GM21360 (cell line): ENCODE results near the gene RAB3B.
"Not testable (repeated sequence)": the region's sequence is repeated elsewhere in the genome, so short reads cannot be mapped to it uniquely, and the experiment has no call there.

Experiments
- ATAC-seq: cut with Tn5 transposase; IDR thresholded peaks from one replicate; pipeline ENCODE4 v1.9.1; 2021; ENCODE audit warnings: mild to moderate bottlenecking, moderate library complexity; ENCODE audit not compliant: unreplicated experiment

RAB3B gene

DNA sequence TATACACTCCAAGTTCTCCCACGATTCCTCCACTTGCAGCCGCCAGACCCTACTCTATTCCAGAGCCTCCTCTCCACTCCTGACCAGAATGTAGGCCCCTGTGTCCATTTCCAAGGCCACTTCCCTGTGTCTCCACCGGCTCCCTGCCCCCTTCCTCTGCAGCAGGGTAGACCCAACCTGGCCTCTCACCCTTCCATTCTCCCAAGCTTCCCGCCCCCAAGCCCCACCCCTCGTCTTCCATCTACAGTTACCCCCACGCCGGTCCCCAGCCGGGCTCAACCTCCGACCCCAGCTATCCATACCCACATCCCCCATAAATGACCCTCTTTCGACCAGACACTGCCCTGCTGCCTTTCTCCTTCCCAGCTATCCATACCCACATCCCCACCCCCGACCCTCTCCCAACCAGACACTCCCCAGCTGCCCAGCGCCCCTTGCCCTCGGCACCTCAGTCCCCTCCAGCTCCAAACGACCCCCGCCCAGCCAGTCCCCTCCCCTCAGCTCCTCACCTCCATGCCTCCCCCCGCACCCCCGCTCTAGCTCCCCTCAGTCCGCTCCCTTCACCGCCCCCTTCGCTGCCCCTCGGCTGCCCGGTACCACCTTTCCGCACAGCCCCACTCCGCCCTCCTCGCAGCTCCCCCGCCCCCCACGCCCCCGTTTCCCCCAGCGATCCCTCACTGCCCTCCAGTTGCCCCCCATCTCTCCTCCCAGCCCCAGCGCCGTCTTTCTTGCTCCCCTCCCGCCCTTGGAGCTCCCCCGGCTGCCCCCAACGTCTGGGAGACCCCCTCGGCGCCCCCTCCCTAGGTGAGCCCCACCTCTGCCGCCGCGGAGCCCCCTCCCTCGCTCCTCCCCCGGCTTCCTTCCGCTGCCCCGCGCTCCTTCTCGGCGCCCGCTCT lies 670 bp downstream of the RAB3B start:
- no peak for ATAC-seq

DNA sequence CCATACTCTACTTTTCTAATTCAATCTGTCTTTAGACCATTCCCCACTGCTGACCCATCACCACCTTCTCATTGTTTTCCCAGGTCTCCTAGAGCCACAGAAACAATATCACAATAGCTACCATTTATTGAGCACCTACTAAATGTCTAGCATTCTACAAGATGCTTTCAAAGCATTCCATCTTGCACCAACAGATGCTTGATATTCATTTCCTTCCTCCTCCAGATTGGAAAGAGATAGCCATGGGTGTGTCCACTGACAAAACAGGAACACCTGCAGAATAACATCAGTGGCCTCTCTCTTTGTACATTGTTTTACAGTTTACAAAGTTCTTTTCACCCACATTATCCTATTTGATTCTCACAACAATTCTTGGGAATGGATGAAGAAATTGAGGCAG lies 2.2 kb downstream of the RAB3B start:
- ATAC-seq, result no peak

GRCh38 chr1:51986718-51987117 lies 3.8 kb downstream of the RAB3B start:
- no peak for ATAC-seq

DNA sequence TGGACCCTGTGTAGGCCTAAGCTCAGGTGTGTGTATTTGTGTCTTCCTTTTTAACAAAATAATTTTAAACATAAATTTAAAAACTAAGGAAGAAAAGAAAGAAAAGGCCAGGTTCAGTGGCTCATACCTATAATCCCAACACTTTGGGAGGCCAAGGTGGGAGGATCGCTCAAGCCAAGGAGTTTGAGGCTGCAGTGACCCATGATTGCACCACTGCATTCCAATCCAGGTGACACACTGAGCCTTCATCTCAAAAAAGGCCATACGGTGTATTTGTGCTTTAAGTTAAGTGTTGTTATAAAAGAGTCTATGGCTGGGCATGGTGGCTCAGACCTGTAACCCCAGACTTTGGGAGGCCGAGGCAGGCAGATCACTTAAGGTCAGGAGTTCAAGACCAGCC lies 8.3 kb downstream of the RAB3B start:
- no peak for ATAC-seq

GRCh38 chr1:51981555-51981954 lies 8.9 kb downstream of the RAB3B start:
- ATAC-seq, result no peak

DNA sequence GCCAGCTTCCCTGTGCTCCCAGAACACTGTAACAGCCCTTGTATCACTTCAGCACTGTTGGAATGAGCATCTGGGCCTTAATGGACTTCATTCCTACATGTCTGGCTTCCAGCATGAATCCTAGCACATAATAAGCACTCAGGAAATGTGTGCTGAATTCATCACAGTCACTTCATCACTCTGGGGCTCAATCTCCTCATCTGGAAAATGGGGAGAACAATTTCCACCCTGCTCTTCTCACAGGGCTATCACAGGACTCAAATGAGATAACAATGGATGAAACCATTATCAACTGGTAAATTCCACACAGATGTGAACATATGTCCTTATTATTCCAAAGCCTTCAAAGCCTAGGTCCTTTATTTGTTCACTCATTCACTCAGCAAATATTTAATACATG lies 12.4 kb downstream of the RAB3B start:
- no peak for ATAC-seq

DNA sequence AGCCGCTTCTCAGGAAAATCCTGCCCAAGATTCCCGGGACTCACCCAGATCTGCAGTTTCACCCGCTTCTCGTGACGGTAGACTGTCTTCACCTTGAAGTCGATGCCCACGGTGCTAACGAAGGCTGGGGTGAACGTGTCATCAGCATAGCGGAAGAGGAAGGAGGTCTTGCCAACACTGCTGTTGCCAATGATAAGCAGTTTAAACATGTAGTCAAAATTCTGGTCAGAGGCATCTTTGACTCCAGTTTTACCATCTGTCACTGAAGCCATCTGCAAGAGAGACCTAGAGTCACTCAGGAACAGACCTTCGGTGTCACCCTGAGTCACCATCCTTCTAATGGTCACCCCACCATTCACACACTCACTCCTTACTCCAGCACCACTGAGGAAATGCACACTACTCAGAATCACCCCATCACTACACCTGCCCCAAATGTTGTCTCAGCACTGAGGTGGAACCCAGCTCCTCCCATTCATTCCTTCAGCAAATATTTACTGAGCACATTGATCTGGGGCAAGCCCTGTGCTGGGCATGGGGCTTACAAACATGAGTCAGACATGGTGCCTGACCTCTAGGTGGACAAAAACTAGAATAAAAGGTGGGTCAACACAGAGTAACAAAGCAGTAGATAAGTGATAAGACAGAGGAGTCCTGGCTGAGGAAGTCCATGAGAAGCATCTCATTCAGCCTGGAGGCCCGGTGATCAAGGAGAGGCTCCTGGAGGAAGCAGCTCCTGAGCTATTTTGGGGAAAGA lies 13.5 kb downstream of the RAB3B start:
- ATAC-seq, result no peak

DNA sequence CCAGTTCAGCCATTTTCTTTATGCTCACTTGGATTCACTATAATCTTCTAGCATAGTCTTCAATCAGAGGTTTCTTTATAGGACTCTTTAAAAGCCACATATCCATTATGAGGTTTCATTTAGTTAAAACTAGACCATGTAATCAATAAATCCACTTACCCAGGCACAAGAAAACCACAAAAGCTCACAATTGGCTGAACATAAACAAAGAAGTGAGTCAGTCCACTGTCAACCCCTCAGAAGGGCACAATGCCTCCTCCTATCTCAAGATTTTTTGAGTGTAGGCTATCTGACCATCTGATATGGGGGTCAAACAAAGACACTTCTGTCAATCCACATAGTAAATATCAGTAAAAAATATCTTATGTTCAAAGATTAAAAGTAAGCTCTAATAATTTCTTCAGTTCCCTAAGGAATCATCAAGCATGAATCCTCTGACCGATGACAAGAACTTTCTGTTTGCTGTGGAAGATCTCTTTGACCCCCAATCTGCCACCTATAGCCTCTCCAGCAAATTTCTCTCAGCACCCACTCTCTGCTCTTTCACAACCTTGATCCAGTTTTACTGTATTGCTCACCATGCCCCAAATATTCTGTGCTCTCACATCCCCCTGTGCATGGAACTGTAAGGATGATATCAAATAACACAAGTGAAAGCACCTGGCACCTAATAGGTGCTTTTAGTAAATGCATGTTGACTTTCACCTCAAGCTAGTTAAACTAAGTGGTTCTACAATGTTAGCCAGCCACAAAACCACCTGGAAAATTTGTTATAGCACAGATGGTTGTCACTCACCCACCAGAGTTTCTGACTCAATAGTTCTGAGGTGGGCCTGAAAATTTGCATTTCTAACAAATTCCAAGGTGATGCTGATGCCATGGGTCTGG lies 16.7 kb downstream of the RAB3B start:
- no peak for ATAC-seq

- no peak for ATAC-seq
Measured at GRCh38 chr1:51969038-51969705, 21.3 kb downstream of the RAB3B start.

- ATAC-seq, result no peak
Measured at GRCh38 chr1:51968632-51969031, 21.9 kb downstream of the RAB3B start.

DNA sequence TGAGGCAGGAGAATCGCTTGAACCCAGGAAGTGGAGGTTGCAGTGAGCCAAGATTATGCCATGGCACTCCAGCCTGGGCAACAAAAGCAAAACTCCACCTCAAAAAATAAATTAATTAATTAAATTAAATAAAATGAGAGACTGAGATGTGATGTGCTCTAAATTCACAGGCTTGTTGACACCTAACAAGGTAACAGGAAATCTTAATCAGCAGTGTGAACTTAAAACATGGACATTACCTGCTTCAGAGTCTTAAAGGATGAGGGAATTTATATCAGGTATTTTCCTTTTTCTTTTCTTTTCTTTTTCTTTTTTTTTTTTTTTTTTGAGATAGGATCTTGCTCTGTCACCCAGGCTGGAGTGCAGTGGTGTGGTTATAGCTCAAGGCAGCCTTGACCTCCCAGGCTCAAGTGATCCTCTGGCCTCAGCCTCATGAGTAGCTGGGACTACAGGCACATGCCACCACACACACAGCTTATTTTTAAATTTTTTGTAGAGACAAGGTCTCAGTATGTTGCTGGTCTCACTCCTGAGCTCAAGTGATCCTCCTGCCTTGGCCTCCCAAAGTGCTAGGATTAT lies 23.2 kb downstream of the RAB3B start:
- not testable (repeated sequence) for ATAC-seq

- no peak for ATAC-seq
Measured at GRCh38 chr1:51966559-51966958, 23.9 kb downstream of the RAB3B start.

DNA sequence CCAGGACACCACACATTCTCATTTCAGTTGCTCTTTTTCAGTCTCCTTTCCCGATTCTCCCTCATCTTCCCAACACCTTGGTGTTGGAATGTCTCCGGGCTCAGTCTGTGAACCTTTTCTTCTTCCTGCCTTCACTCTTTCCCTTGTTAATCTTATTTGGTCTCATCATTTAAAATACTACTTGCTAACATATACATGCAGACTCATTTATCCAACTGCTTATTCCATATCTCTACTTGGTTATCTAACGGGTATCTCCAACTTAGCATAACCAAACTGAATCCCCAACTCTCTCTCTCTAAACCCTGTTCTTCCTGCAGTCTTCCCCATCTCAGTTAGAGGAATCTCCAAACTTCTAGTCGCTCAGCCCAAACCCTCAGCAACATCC lies 26.2 kb downstream of the RAB3B start:
- no peak for ATAC-seq

DNA sequence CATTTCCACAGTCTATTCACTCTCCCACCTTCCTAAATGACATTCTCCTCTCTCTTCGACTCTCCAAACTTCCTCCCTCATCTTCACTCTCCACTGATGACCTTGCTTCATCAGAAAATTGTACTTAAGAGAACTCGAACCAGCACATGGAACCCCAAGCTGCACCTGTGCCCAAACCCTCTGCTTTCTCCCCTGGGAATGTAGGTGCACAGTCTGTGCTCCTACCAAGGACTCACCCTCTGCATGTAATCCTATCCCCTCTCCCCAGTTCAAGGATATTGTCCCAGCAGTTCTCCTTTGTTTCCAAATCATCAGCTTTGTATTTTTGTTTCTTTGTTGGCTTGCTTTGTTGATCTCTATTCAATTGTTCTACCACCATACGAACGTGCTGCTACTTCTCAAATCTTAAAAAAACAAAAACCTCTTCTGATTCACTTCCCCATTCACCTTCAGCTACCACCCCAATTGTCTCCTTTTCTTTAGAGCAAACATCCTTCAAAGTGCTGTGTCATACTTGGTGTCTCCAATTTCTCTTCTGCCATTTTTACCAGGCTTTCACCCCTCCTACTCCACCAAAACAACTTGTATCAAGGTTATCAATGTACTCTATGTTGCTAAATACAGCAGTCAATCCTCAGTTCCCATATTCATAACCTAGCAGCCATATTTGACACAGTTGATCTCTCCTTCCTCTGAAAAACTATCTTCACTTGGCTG lies 26.8 kb downstream of the RAB3B start:
- no peak for ATAC-seq

DNA sequence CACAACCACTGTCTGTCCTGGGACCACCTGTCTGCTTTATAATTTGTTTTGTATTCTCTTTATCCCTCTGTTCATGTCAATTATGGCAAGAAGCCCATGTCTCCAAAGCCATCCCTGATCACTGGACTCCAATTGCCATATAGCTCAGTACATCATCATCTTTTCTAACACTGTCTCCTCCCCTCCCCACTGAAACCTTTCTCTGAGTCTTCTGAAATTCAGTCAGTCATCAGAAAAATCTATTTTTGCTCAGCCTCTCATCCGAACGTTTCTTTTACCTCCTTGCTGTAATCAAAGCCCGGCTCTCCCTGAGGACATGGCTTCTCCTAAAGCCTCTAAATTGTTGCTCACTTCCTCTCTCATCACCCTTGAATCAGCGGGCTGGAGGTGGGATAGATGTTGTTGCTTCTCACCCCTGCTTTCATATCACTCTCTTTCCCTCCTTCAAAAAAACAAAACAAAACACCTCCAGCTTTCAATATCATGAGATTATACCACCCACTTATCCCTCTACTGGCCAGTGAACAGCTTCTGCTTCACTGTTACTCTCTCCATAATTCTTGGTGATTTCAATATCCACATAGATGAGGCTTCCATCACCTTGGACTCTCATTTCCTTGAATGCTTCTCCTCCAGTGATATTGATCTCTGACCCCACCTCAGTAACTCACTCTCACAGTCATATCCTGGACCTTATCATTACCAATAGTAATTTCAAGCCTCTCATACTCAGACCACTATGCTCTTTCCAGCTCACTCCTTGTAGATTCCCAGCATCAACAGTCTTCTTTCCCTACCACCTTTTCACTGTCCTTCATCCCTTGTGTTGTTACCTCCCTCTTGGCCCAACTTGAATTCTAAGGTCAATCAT lies 27.8 kb downstream of the RAB3B start:
- ATAC-seq, result no peak

DNA sequence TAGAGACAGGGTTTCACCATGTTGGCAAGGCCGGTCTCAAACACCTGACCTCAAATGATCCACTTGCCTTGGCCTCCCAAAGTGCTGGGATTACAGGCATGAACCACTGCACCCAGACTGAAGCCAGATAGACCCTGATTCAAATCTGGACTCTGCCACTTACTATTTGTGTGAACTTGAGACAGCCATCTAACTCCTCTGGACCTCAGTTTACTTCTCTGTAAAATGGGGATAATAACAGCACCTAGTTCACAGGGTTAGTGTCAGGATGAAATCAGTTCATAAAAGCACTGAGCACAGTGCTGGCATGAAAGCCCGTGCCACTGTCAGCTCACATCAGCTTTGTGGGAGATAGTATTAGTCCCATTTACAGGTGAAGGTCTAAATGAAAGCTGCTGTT lies 28.5 kb downstream of the RAB3B start:
- ATAC-seq, result no peak

DNA sequence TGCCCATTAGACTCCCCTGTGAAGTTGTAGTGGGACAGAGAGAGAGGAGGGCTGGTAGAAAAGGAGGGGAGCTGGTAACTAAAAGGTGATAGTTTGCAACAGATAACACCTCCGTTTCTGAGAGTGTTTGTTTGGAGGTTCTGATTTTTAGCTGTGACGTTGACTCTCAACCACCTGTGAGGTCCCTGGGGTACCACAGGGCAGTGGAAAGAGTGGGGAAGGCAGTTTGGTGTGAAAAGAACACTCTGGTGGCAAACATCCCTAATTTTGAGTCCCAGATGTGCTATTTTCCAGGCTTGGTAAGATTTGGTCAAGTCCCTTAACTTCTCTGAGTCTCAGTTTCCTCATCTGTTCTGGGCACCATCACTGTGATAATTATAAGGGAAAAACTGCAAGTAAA lies 29.3 kb downstream of the RAB3B start:
- no peak for ATAC-seq

DNA sequence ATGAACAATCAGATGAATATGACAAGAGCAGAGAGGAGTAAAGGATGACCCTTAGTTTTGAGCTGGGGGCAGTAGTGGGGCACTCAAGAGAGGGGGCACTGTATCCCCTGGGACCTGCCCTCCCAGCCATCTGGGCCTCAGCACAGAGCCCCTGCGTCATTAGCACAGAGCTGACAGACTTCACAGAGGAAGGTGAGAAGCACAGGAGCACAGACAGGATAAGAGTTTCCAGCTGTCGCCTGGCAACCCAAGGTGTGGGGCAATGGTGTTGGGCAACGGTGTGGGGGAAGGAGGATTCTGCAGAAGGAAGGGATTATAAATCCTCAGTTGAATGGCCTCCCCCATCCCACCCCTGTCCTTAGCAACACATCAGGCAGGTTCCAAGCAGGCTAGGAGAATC lies 30.2 kb downstream of the RAB3B start:
- no peak for ATAC-seq

- no peak for ATAC-seq
Measured at GRCh38 chr1:51958824-51959223, 31.7 kb downstream of the RAB3B start.
